Epithelial cell of esophagus (primary cell): Measurements from ENCODE around the gene CYP11A1.

ENCODE experiments used
- DNase-seq: peaks from one replicate; pipeline ENCODE4 v3.0.0; 2010; ENCODE audit warnings: low read depth
- H3K4me3 ChIP-seq: 2 replicates; pipeline ENCODE4 v1.5.1; 2011; ENCODE audit warnings: mild to moderate bottlenecking, low read length, control low read depth
- TF ChIP-seq, protein P1 (sequence below): IDR thresholded peaks from 2 replicates; pipeline ENCODE4 v1.5.1; 2011; ENCODE audit warnings: low read depth, mild to moderate bottlenecking, low read length, control low read depth, inconsistent platforms; ENCODE audit not compliant: insufficient read depth; ENCODE audit errors: missing control alignments

Gene CYP11A1

DNA sequence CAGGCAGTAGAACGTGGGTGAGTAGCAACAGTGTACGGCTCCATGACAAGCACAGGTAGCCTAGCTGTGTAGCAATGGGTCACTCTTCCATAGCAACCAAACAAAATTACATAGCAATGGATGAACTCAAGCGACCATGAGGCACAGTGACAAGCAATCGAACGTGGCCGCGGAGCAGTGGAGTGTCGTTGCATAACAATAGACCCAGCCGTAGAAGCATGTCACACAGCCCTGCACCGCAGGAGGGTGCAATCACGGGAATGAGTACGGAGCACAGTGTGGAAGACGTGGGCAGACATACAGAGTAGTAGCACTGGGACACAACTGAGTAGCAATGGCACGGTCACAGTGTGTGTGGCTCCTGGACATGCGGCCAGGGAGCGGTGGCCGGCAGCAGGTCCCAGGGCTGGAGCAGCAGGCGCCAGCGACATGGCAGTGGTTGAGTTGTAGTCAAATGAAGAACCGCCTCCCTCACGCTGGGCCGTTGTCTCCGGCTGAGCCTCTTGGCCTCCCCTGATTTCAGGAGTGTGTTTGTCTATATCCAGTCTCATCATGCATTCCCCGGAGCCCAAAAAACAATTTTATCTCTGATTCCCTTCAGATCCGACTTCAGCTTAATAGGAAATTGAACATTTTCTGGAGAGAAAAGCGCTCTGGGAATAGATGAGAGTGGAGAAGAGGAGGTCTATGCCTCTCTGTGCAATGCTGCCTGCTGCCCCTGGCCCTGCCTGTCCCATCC, 67.2 kb downstream of the CYP11A1 start:
- no peak for DNase-seq
- no peak overlapping the region for H3K4me3 ChIP-seq
- TF ChIP-seq, protein P1, sequence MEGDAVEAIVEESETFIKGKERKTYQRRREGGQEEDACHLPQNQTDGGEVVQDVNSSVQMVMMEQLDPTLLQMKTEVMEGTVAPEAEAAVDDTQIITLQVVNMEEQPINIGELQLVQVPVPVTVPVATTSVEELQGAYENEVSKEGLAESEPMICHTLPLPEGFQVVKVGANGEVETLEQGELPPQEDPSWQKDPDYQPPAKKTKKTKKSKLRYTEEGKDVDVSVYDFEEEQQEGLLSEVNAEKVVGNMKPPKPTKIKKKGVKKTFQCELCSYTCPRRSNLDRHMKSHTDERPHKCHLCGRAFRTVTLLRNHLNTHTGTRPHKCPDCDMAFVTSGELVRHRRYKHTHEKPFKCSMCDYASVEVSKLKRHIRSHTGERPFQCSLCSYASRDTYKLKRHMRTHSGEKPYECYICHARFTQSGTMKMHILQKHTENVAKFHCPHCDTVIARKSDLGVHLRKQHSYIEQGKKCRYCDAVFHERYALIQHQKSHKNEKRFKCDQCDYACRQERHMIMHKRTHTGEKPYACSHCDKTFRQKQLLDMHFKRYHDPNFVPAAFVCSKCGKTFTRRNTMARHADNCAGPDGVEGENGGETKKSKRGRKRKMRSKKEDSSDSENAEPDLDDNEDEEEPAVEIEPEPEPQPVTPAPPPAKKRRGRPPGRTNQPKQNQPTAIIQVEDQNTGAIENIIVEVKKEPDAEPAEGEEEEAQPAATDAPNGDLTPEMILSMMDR: no peak

GRCh38 chr15:74297887-74298286, 69.6 kb downstream of the CYP11A1 start:
- no peak overlapping the region for H3K4me3 ChIP-seq
- TF ChIP-seq, protein P1: no peak

DNA sequence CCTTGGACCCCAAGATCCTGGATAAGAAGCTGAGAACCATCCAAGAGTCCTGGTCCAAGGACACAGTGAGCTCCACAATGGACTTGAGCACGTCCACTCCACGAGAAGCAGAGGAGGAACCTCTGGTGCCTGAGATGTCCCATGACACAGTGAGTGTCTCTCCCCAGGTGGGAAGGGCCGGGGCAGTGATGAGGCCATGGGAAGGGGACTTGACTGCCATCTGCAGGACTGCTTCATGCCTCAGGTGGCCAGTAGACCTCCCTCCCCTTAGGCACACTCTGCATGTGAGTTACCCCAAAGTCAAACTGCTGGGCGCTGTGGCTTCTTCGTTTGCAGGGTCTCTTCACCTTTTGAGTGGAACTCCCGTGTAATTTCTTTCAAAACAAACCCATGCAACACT, 71.6 kb downstream of the CYP11A1 start:
- DNase-seq: no peak
- TF ChIP-seq, protein P1: no peak
- H3K4me3 ChIP-seq: no peak overlapping the region

More at GRCh38 chr15:74297887-74298286, 69.6 kb downstream of the CYP11A1 start:
- no peak for DNase-seq

DNA sequence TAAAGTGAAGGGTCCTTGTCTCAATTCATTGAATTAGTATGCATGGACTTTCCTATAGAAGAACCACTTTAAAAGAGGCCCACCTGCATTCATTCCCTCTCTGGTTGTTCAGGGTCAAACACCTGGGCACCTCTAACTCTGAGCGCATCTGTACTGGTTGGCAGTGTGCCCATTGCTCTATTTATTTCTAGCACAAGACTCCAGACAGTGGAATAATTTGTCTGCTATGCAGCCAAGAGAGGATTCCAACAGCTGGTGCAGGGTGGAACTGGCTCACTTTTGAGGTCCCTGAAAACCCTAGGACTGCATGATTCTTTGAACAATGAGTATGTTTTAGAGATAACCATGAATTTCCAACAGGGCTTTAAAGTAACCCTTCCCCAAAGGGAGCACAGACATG, 73.4 kb downstream of the CYP11A1 start:
- H3K4me3 ChIP-seq: no peak overlapping the region
- DNase-seq: no peak
- TF ChIP-seq, protein P1: no peak

DNA sequence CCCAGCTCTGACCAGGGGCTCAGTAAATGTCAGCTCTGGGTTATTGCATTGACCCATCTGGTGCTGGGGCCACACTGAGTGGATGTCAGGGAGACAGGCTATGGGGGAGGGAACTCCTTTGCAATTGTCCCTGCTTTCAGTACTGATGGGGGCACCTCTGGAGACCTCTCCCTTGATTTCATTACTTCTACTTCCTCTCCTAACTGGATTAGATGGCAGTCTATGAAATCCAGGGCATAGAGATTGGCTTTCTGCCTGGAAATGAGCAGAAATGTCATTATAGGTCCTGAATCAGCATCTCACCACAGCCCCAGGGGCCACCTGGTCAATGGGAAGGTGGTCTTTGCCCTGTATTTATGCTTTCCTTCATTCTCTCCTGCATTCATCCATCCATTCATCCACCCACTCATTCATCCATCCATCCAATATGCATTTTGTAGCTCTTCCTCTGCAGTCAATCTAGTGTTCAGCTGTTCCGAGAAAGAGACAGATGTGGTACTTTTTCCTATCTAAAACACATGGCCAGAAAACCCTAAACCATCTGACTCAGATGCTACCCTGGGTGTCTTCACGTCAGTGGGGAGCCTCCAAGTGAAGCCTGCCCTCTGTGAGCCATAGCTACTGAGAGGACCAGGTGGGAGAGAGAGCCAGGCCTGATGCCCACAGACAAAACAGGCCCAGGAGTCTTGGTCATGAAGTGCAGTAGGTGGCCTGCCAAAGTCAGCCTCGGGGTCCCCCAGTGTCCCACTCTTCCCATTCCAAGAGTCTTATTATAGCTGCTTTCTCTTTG, 74.2 kb downstream of the CYP11A1 start:
- TF ChIP-seq, protein P1: no peak
- no peak for DNase-seq
- no peak overlapping the region for H3K4me3 ChIP-seq

DNA sequence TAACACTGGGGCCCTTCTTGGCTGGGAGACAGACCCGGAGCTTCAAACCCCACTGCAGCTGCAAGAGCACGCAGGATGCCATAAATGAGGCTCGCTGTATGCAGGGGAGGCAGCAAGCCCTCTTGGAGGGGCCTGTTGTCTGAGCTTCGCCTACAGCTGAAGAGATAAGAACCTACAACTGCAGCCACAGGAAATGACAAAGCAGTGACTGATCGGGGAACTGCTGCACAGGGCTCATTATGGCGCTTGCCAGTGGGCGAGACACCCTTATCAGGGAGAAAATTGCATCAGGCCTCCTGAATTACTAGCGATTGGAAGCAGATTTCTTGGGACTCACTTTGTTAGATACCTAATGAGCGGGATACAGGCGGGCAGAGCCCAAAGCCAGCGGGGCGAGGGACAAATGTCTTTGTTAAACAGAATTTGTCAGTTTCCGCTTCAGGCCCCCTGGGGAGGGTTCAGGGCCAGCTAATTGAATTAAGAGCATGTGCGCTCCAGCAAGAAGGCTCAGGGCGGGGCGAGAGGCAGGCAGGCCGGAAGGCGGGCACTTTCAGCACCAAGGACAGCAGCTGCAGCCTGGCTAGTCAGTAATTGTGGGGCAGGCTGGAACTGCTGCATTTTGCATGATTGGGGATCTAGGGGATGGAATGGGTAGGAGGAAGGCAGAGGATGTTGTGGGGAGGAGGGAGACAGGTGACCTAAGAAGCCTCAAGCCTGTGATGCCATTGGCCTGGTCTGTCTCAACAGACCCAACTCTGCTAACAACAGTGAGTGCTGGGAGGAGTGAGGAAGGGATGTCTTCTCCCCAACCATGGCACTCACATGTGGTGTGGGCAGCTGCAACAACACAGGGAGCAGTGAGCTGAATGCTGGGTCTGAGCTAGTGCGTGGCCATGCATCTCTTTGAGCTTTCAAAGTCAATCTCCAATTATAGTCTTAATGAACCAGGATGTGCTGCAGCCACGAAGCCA, 76.1 kb downstream of the CYP11A1 start:
- peak; percentile 76 for DNase-seq
- H3K4me3 ChIP-seq: no peak overlapping the region
- TF ChIP-seq, protein P1: no peak
